Measurements from ENCODE around the gene CHRNA1. TPM values are rescaled to one million over a fixed set of nuclear protein-coding genes. Genes with fewer than 3 reads are reported as not detected.
"Not testable (repeated sequence)": the region's sequence is repeated elsewhere in the genome, so short reads cannot be mapped to it uniquely, and the experiment has no call there.

Gene CHRNA1
- total RNA-seq, 2 experiments from 2014 or later: not detected

- H3K4me1 ChIP-seq (ENCODE audit: insufficient read depth, low read length, poor library complexity, severe bottlenecking): no peaks in the 10 kb centered on the region
- no peak overlapping the region for H3K4me3 ChIP-seq (ENCODE audit: low read depth, low read length, poor library complexity, severe bottlenecking)
- no peaks in the 10 kb centered on the region for H3K9me2 ChIP-seq (ENCODE audit: insufficient read depth, low read length)
- no TSS peak for BruUV-seq (replicated peaks)
- no peak overlapping the region for H3K4me2 ChIP-seq (ENCODE audit: low read length)
- H3K79me2 ChIP-seq (ENCODE audit: insufficient read depth, low read depth, low read length): no peaks in the 10 kb centered on the region
- no peaks in the 10 kb centered on the region for H4K20me1 ChIP-seq (ENCODE audit: insufficient read depth, low read length)
- CTCF ChIA-PET (ENCODE audit: unreplicated experiment): no interaction called here
- H3K9me3 ChIP-seq (ENCODE audit: low read length): no peaks in the 10 kb centered on the region
- H2AFZ ChIP-seq (ENCODE audit: low read length): no peak overlapping the region
- no peaks in the 10 kb centered on the region for H3K36me3 ChIP-seq (ENCODE audit: insufficient read depth, low read length)
- no peak for TF ChIP-seq CTCF (conservative IDR thresholded peaks at IDR 0.05; ENCODE audit: low read length)
- intact Hi-C loops (cut with micrococcal nuclease; ENCODE audit: unreplicated experiment): no loop called here
- H3K27ac ChIP-seq (ENCODE audit: low read depth, low read length, poor library complexity, severe bottlenecking): no peak overlapping the region
- POLR2A ChIA-PET: no interaction called here
- no peak for DNase-seq (ENCODE audit: low spot score)
Observed at GRCh38 chr2:174713686-174714085, 50.6 kb downstream of the CHRNA1 start.

- ChIA-PET CTCF (ENCODE audit: unreplicated experiment) (no interaction called here), POLR2A (no interaction called here)
- intact Hi-C loops (cut with micrococcal nuclease; ENCODE audit: unreplicated experiment): no loop called here
- H3K36me3 ChIP-seq (ENCODE audit: insufficient read depth, low read length): no peaks in the 10 kb centered on the region
- no peaks in the 10 kb centered on the region for H3K9me2 ChIP-seq (ENCODE audit: insufficient read depth, low read length)
- H4K20me1 ChIP-seq (ENCODE audit: insufficient read depth, low read length): no peaks in the 10 kb centered on the region
- BruUV-seq (replicated peaks): no TSS peak
- H3K4me2 ChIP-seq (ENCODE audit: low read length): no peak overlapping the region
- no peak overlapping the region for H3K4me3 ChIP-seq (ENCODE audit: low read depth, low read length, poor library complexity, severe bottlenecking)
- TF ChIP-seq EZH2phosphoT487 (IDR thresholded peaks at IDR 0.05; ENCODE audit: borderline replicate concordance, low read depth, low read length) (no peak), CTCF (conservative IDR thresholded peaks at IDR 0.05; ENCODE audit: low read length) (no peak)
- H3K27ac ChIP-seq (ENCODE audit: low read depth, low read length, poor library complexity, severe bottlenecking): no peak overlapping the region
- no peak for DNase-seq (ENCODE audit: low spot score)
- H3K4me1 ChIP-seq (ENCODE audit: insufficient read depth, low read length, poor library complexity, severe bottlenecking): no peaks in the 10 kb centered on the region
- no peak overlapping the region for H2AFZ ChIP-seq (ENCODE audit: low read length)
- no peaks in the 10 kb centered on the region for H3K79me2 ChIP-seq (ENCODE audit: insufficient read depth, low read depth, low read length)
- H3K9me3 ChIP-seq (ENCODE audit: low read length): no peaks in the 10 kb centered on the region
Observed at GRCh38 chr2:174711206-174711605, 53.1 kb downstream of the CHRNA1 start.

- H3K9me3 ChIP-seq (ENCODE audit: low read length); H2AFZ ChIP-seq (ENCODE audit: low read length); BruUV-seq (replicated peaks); H3K4me3 ChIP-seq (ENCODE audit: low read depth, low read length, poor library complexity, severe bottlenecking); CTCF ChIA-PET (ENCODE audit: unreplicated experiment); H3K4me2 ChIP-seq (ENCODE audit: low read length); H3K79me2 ChIP-seq (ENCODE audit: insufficient read depth, low read depth, low read length); H4K20me1 ChIP-seq (ENCODE audit: insufficient read depth, low read length); H3K4me1 ChIP-seq (ENCODE audit: insufficient read depth, low read length, poor library complexity, severe bottlenecking); intact Hi-C loops (cut with micrococcal nuclease; ENCODE audit: unreplicated experiment); H3K9me2 ChIP-seq (ENCODE audit: insufficient read depth, low read length); H3K27ac ChIP-seq (ENCODE audit: low read depth, low read length, poor library complexity, severe bottlenecking); DNase-seq (ENCODE audit: low spot score); POLR2A ChIA-PET; H3K36me3 ChIP-seq (ENCODE audit: insufficient read depth, low read length): not testable (repeated sequence)
Observed at GRCh38 chr2:174709416-174710004, 54.8 kb downstream of the CHRNA1 start.
